H1 (cell line): ENCODE results near the gene DHFR2. TPM values are rescaled to one million over a fixed set of nuclear protein-coding genes. Genes with fewer than 3 reads are reported as not detected.

Experiments used
- CTCF ChIA-PET: fragments of 300-600 bp; sonication (Branson Sonifier 250); formaldehyde crosslinking; loops from one replicate; lab custom pipeline; 2021; ENCODE audit not compliant: partially characterized antibody; lab: Charles Lee
- POLR2A ChIA-PET: fragments of 300-600 bp; sonication (Branson Sonifier 250); formaldehyde crosslinking; loops from one replicate; lab custom pipeline; 2021; ENCODE audit warnings: inconsistent platforms; ENCODE audit not compliant: partially characterized antibody; lab: Charles Lee
- DNase-seq, 2 experiments: peaks; one replicate each; pipeline versions ENCODE4 v3.0.0 to v3.0.0-alpha.2; 2010 to 2022; ENCODE audit warnings: low spot score in 2 of 2, low read depth in 1 of 2, mixed read lengths in 1 of 2
- FAIRE-seq: peaks from 2 replicates; lab custom pipeline; 2011; peaks lifted over from hg19 to GRCh38; lab: Jason Lieb, UNC
- H2AFZ ChIP-seq: 2 replicates; pipeline ENCODE4 v1.8.1; 2012; ENCODE audit warnings: low read length, inconsistent platforms
- H2AK5ac ChIP-seq: 2 replicates; pipeline ENCODE4 v1.6.1; 2013; ENCODE audit warnings: low read depth, low read length
- H2BK120ac ChIP-seq: replicated peaks from 2 replicates; pipeline ENCODE3; 2013; ENCODE audit warnings: low read depth, low read length, inconsistent platforms
- H2BK12ac ChIP-seq: 2 replicates; pipeline ENCODE4 v1.6.1; 2013; ENCODE audit warnings: low read depth, low read length
- H2BK15ac ChIP-seq: 2 replicates; pipeline ENCODE4 v1.6.1; 2013; ENCODE audit warnings: low read length
- H2BK20ac ChIP-seq: 2 replicates; pipeline ENCODE4 v1.6.1; 2013; ENCODE audit warnings: low read length
- H2BK5ac ChIP-seq: 2 replicates; pipeline ENCODE4 v1.6.1; 2013; ENCODE audit warnings: low read depth, low read length
- H3K14ac ChIP-seq: 2 replicates; pipeline ENCODE4 v1.6.1; 2013; ENCODE audit warnings: inconsistent platforms; ENCODE audit not compliant: insufficient read length
- H3K18ac ChIP-seq: 2 replicates; pipeline ENCODE4 v1.6.1; 2013; ENCODE audit warnings: low read length; ENCODE audit errors: extremely low read depth
- H3K23ac ChIP-seq: 2 replicates; pipeline ENCODE4 v1.6.1; 2013; ENCODE audit warnings: inconsistent platforms; ENCODE audit not compliant: insufficient read length
- H3K23me2 ChIP-seq: 2 replicates; pipeline ENCODE4 v1.6.1; 2013; ENCODE audit warnings: low read depth, low read length
- H3K27ac ChIP-seq: 2 replicates; pipeline ENCODE4 v1.6.1; 2011; ENCODE audit warnings: low read depth, low read length, inconsistent platforms
- H3K27me3 ChIP-seq, 4 experiments: replicated peaks in 1 of 4; 1 replicate in 1 of 4; 2 replicates in 3 of 4; pipeline versions ENCODE4 v1.6.1 to v1.8.1; 2011 to 2013; ENCODE audit warnings: low read length in 3 of 4, mild to moderate bottlenecking in 3 of 4, inconsistent platforms in 2 of 4, mixed read lengths in 2 of 4, moderate library complexity in 1 of 4; ENCODE audit not compliant: control insufficient read depth in 3 of 4, insufficient read depth in 3 of 4; ENCODE audit errors: extremely low read depth in 1 of 4
- H3K36me3 ChIP-seq, 4 experiments: 2 replicates each; pipeline versions ENCODE4 v1.6.1 to v1.8.1; 2011 to 2013; ENCODE audit warnings: mild to moderate bottlenecking in 4 of 4, low read length in 3 of 4, moderate library complexity in 2 of 4, control low read depth in 1 of 4, inconsistent platforms in 1 of 4; ENCODE audit not compliant: insufficient read depth in 4 of 4, control insufficient read depth in 2 of 4
- H3K4ac ChIP-seq: replicated peaks from 2 replicates; pipeline ENCODE3; 2013; ENCODE audit warnings: low read length, low read depth, mixed read lengths, inconsistent platforms; ENCODE audit not compliant: insufficient read length
- H3K4me1 ChIP-seq, 4 experiments: replicated peaks in 1 of 4; 1 replicate in 1 of 4; 2 replicates in 3 of 4; pipeline versions ENCODE4 v1.6.1 to v1.8.1; 2011 to 2013; ENCODE audit warnings: low read length in 3 of 4, inconsistent platforms in 2 of 4, mixed read lengths in 1 of 4; ENCODE audit not compliant: insufficient read depth in 4 of 4, control insufficient read depth in 3 of 4
- H3K4me2 ChIP-seq, 2 experiments: 2 replicates each; pipeline versions ENCODE4 v1.6.1 to v1.8.1; 2011 to 2013; ENCODE audit warnings: low read depth in 2 of 2, low read length in 2 of 2, control low read depth in 1 of 2, inconsistent platforms in 1 of 2, mild to moderate bottlenecking in 1 of 2; ENCODE audit not compliant: insufficient read depth in 1 of 2
- H3K4me3 ChIP-seq, 4 experiments: fragments of 200-600, 300-600 bp in 1 of 4; sonication (generic), shearing (Covaris generic), sonication (Bioruptor Twin) in 1 of 4; 2 replicates each; pipeline versions ENCODE4 v1.5.1 to v1.8.1; 2011 to 2016; ENCODE audit warnings: low read length in 4 of 4, low read depth in 3 of 4, control low read depth in 2 of 4, inconsistent platforms in 2 of 4, mild to moderate bottlenecking in 2 of 4, mixed read lengths in 1 of 4, moderate library complexity in 1 of 4; ENCODE audit not compliant: insufficient read depth in 2 of 4; ENCODE audit errors: extremely low read depth in 1 of 4
- H3K56ac ChIP-seq: replicated peaks from 2 replicates; pipeline ENCODE3; 2013; ENCODE audit warnings: low read depth, mild to moderate bottlenecking, mixed read lengths, low read length, inconsistent platforms; ENCODE audit not compliant: insufficient read length
- H3K79me1 ChIP-seq: 2 replicates; pipeline ENCODE4 v1.6.1; 2013; ENCODE audit warnings: low read depth, low read length, control low read depth
- H3K79me2 ChIP-seq, 2 experiments: 2 replicates each; pipeline versions ENCODE4 v1.6.1 to v1.8.1; 2012 to 2013; ENCODE audit warnings: low read length in 2 of 2, mild to moderate bottlenecking in 2 of 2, inconsistent platforms in 1 of 2; ENCODE audit not compliant: insufficient read depth in 2 of 2, control insufficient read depth in 1 of 2
- H3K9ac ChIP-seq, 4 experiments: replicated peaks in 1 of 4; 1 replicate in 1 of 4; 2 replicates in 3 of 4; pipeline versions ENCODE4 v1.6.1 to v1.8.1; 2011 to 2013; ENCODE audit warnings: low read depth in 3 of 4, low read length in 3 of 4, control low read depth in 2 of 4, mild to moderate bottlenecking in 2 of 4, moderate library complexity in 2 of 4, inconsistent platforms in 1 of 4; ENCODE audit errors: extremely low read depth in 1 of 4
- H3K9me3 ChIP-seq, 2 experiments: 2 replicates each; pipeline versions ENCODE4 v1.6.1 to v1.8.1; 2012 to 2013; ENCODE audit warnings: mild to moderate bottlenecking in 2 of 2, moderate library complexity in 2 of 2, control low read depth in 1 of 2, inconsistent platforms in 1 of 2, low read depth in 1 of 2, low read length in 1 of 2, mixed read lengths in 1 of 2; ENCODE audit not compliant: insufficient read depth in 2 of 2
- H4K20me1 ChIP-seq, 2 experiments: replicated peaks in 1 of 2; 2 replicates each; pipeline versions ENCODE3 to v1.8.1; 2011 to 2013; ENCODE audit warnings: inconsistent platforms in 2 of 2, low read length in 2 of 2, mild to moderate bottlenecking in 1 of 2; ENCODE audit not compliant: insufficient read depth in 2 of 2, control insufficient read depth in 1 of 2
- H4K5ac ChIP-seq: 2 replicates; pipeline ENCODE4 v1.6.1; 2013; ENCODE audit warnings: low read length, low read depth, mixed read lengths, inconsistent platforms; ENCODE audit not compliant: insufficient read length
- H4K8ac ChIP-seq: 2 replicates; pipeline ENCODE4 v1.8.0; 2013; ENCODE audit warnings: mild to moderate bottlenecking, moderate library complexity, low read length, inconsistent platforms; ENCODE audit not compliant: insufficient read depth; ENCODE audit errors: extremely low read depth
- H4K91ac ChIP-seq: replicated peaks from 2 replicates; pipeline ENCODE3; 2013; ENCODE audit warnings: low read length, mixed read lengths, inconsistent platforms; ENCODE audit not compliant: insufficient read length
- CEBPB ChIP-seq: IDR thresholded peaks from 2 replicates; pipeline ENCODE4 v1.6.1; 2012; ENCODE audit warnings: low read depth, low read length
- CHD2 ChIP-seq: IDR thresholded peaks from 2 replicates; pipeline ENCODE4 v1.6.1; 2012; ENCODE audit warnings: low read length, improper control_type of control experiment
- EGR1 ChIP-seq: IDR thresholded peaks from 2 replicates; pipeline ENCODE4 v1.6.1; 2011; ENCODE audit warnings: low read depth, low read length, borderline replicate concordance
- GTF2F1 ChIP-seq: IDR thresholded peaks from 2 replicates; pipeline ENCODE4 v1.6.1; 2012; ENCODE audit warnings: low read depth, low read length, improper control_type of control experiment, borderline replicate concordance
- HDAC6 ChIP-seq: IDR thresholded peaks from one replicate; pipeline ENCODE4 v1.7.1; 2012; ENCODE audit warnings: low read depth, mild to moderate bottlenecking, inconsistent platforms, low read length, moderate library complexity
- KDM1A ChIP-seq: fragments of 200-600, 300-600 bp; sonication (generic); IDR thresholded peaks from 2 replicates; pipeline ENCODE4 v1.7.1; 2016; ENCODE audit warnings: mild to moderate bottlenecking, low read length, borderline replicate concordance
- KDM5A ChIP-seq: fragments of 200-600 bp; IDR thresholded peaks from 2 replicates; pipeline ENCODE4 v1.7.1; 2012; ENCODE audit warnings: mild to moderate bottlenecking, low read length, inconsistent platforms, mixed read lengths
- SP1 ChIP-seq: IDR thresholded peaks from 2 replicates; pipeline ENCODE4 v1.6.1; 2011; ENCODE audit warnings: low read depth, low read length
- USF2 ChIP-seq: IDR thresholded peaks from 2 replicates; pipeline ENCODE4 v1.6.1; 2011; ENCODE audit warnings: low read length, improper control_type of control experiment
- WGBS, 2 experiments: shearing (Covaris generic) in 1 of 2; methylation state at CpG; one replicate each; pipeline versions ENCODE4 v1.1.6 to v1.1.7; 2013 to 2015; ENCODE audit warnings: low lambda C conversion rate in 2 of 2, mixed read lengths in 2 of 2, inconsistent platforms in 1 of 2, low coverage in 1 of 2, missing lambda C conversion rate in 1 of 2; ENCODE audit not compliant: insufficient replicate concordance in 2 of 2, insufficient coverage in 1 of 2, insufficient read length in 1 of 2; ENCODE audit errors: extremely low coverage in 1 of 2, missing lambda C conversion rate in 1 of 2; 5-methylcytosine and 5-hydroxymethylcytosine counted together
- polyA plus RNA-seq, 7 experiments: library from polyadenylated mRNA; depleted of rRNA in 3 of 7; stranded (reverse) in 5 of 7; unstranded in 2 of 7; fragments of >200 nt in 5 of 7; fragments of 200-250 nt in 2 of 7; gene quantifications; 1 replicate in 5 of 7; 2 replicates in 1 of 7; 4 replicates in 1 of 7; pipeline versions ENCODE4 v1.2.1 to v1.2.3, GENCODE V29; 2011 to 2013; ENCODE audit warnings: missing spikeins in 2 of 7, mixed read lengths in 2 of 7
- total RNA-seq: library from RNA; stranded (reverse); fragmentation: NEBNext Ultra II Directional; extraction: Animal tissue kit (Norgen Biotek cat#: 25700); gene quantifications from 2 replicates; pipeline ENCODE4 v1.2.1, GENCODE V29; 2021
- TF ChIP-seq, protein P1 (sequence below), 3 experiments: IDR thresholded peaks; 1 replicate in 2 of 3; 2 replicates in 1 of 3; pipeline versions ENCODE4 v1.5.1 to v1.6.1; 2011; ENCODE audit warnings: low read length in 3 of 3, mild to moderate bottlenecking in 3 of 3, inconsistent platforms in 2 of 3, low read depth in 1 of 3, moderate library complexity in 1 of 3; ENCODE audit not compliant: insufficient read depth in 1 of 3; ENCODE audit errors: control extremely low read depth in 1 of 3

The DHFR2 gene
- total and polyA plus RNA-seq, 2 of the 8 experiments (the other 6 are each of a cell fraction or from before 2014, with no cell fraction given) = 0.59 to 2.6 TPM

GRCh38 chr3:94069194-94069813 lies 6.6 kb upstream of the DHFR2 start:
- Histone ChIP-seq H3K9me3 (peaks cover 0 to 2% of the 10 kb centered on the region in 2 experiments; a peak in 2 of 4 replicates), H3K79me2 (peaks cover 0 to 4% of the 10 kb centered on the region in 2 experiments; a peak in 1 of 4 replicates), H3K27ac (no peak overlapping the region), H4K91ac (no peak overlapping the region), H3K23ac (no peak overlapping the region), H2BK5ac (no peak overlapping the region), H3K4me1 (no peaks in the 10 kb centered on the region), H3K23me2 (no peaks in the 10 kb centered on the region), H3K14ac (no peak overlapping the region), H2AFZ (no peak overlapping the region), H4K20me1 (no peaks in the 10 kb centered on the region), H3K36me3 (no peaks in the 10 kb centered on the region; a peak in 1 of 8 replicates), H3K9ac (no peak overlapping the region), H3K56ac (no peak overlapping the region), H2AK5ac (no peak overlapping the region), H2BK12ac (no peak overlapping the region), H4K5ac (no peak overlapping the region), H2BK15ac (no peak overlapping the region), H2BK20ac (no peak overlapping the region), H3K4ac (no peak overlapping the region), H4K8ac (no peak overlapping the region), H3K4me2 (no peak overlapping the region), H3K18ac (no peak overlapping the region), H2BK120ac (no peak overlapping the region), H3K4me3 (no peak overlapping the region), H3K27me3 (no peaks in the 10 kb centered on the region), H3K79me1 (no peaks in the 10 kb centered on the region)
- DNase-seq (no peak), FAIRE-seq (no peak)
- WGBS, 2 experiments = 71% methylated on average over 4 of the region's 4 CpGs; no CpG with 5 or more reads in 1 of the 2 experiments
- POLR2A ChIA-PET = no interaction called here
- CTCF ChIA-PET = interaction anchor here (0.5 to 3.0 kb wide), 14 partner anchors 9 to 255 kb away, joined by 3 to 15 read pairs (median 3); no protein-coding TSS in a partner anchor
- TF ChIP-seq, protein P1, sequence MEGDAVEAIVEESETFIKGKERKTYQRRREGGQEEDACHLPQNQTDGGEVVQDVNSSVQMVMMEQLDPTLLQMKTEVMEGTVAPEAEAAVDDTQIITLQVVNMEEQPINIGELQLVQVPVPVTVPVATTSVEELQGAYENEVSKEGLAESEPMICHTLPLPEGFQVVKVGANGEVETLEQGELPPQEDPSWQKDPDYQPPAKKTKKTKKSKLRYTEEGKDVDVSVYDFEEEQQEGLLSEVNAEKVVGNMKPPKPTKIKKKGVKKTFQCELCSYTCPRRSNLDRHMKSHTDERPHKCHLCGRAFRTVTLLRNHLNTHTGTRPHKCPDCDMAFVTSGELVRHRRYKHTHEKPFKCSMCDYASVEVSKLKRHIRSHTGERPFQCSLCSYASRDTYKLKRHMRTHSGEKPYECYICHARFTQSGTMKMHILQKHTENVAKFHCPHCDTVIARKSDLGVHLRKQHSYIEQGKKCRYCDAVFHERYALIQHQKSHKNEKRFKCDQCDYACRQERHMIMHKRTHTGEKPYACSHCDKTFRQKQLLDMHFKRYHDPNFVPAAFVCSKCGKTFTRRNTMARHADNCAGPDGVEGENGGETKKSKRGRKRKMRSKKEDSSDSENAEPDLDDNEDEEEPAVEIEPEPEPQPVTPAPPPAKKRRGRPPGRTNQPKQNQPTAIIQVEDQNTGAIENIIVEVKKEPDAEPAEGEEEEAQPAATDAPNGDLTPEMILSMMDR (IDR thresholded peaks at IDR 0.05; ENCODE audit: control extremely low read depth in 1 of 3, insufficient read depth in 1 of 3, low read depth in 1 of 3, low read length in 3 of 3) = peak in 1 of 3 experiments; percentile 36; a peak in 1 of 4 replicates
- TF ChIP-seq CHD2 = no peak
- no peak for TF ChIP-seq KDM1A
- no peak for TF ChIP-seq CEBPB
- TF ChIP-seq SP1 = no peak
- no peak for TF ChIP-seq GTF2F1
- TF ChIP-seq KDM5A = no peak
- no peak for TF ChIP-seq EGR1
- TF ChIP-seq USF2 = no peak
- no peak for TF ChIP-seq HDAC6
